Skin of body (tissue), 2 donors: ENCODE results near the gene NRSN2. TPM values are rescaled to one million over a fixed set of nuclear protein-coding genes. Genes with fewer than 3 reads are reported as not detected.
"Not testable (repeated sequence)": the region's sequence is repeated elsewhere in the genome, so short reads cannot be mapped to it uniquely, and the experiment has no call there.

Experiments used
- DNase-seq: peaks from one replicate; lab custom pipeline; 2025; lab: John Stamatoyannopoulos, UW
- total RNA-seq: library from RNA; depleted of rRNA; stranded (reverse); fragments of >200 nt; gene quantifications from one replicate; pipeline ENCODE4 v1.2.3, GENCODE V29; 2014

The NRSN2 gene
- total RNA-seq, 1 donor from 2014 or later: 7.0 TPM

GRCh38 chr20:373171-373890 is 26.4 kb downstream of the NRSN2 start:
- no peak for DNase-seq

- no peak for DNase-seq
These were observed 28.5 kb downstream of the NRSN2 start for GRCh38 chr20:375265-375889.

GRCh38 chr20:376089-376488 is 29.2 kb downstream of the NRSN2 start:
- DNase-seq: no peak

- DNase-seq: no peak
These were observed 29.8 kb downstream of the NRSN2 start for GRCh38 chr20:376750-377149.

GRCh38 chr20:377578-377977 is 30.7 kb downstream of the NRSN2 start:
- DNase-seq: not testable (repeated sequence)

- DNase-seq: no peak
These were observed 32.0 kb downstream of the NRSN2 start for GRCh38 chr20:378961-379336.

- no peak for DNase-seq
These were observed 34.1 kb downstream of the NRSN2 start for GRCh38 chr20:380763-381580.

GRCh38 chr20:381581-382290 is 34.8 kb downstream of the NRSN2 start:
- DNase-seq: no peak

- no peak for DNase-seq
These were observed 35.6 kb downstream of the NRSN2 start for GRCh38 chr20:382291-383115.

- DNase-seq: no peak
These were observed 37.0 kb downstream of the NRSN2 start for GRCh38 chr20:383889-384288.

- no peak for DNase-seq
These were observed 37.8 kb downstream of the NRSN2 start for GRCh38 chr20:384723-385122.

- no peak for DNase-seq
These were observed 38.5 kb downstream of the NRSN2 start for GRCh38 chr20:385448-385847.

GRCh38 chr20:386634-387033 is 39.7 kb downstream of the NRSN2 start:
- DNase-seq: not testable (repeated sequence)

GRCh38 chr20:387520-387919 is 40.6 kb downstream of the NRSN2 start:
- DNase-seq: no peak

GRCh38 chr20:388034-388994 is 41.4 kb downstream of the NRSN2 start:
- no peak for DNase-seq

GRCh38 chr20:389220-389619 is 42.3 kb downstream of the NRSN2 start:
- DNase-seq: no peak

GRCh38 chr20:391041-391711 is 44.3 kb downstream of the NRSN2 start:
- DNase-seq: no peak

- not testable (repeated sequence) for DNase-seq
These were observed 46.4 kb downstream of the NRSN2 start for GRCh38 chr20:393296-393695.

GRCh38 chr20:396252-396618 is 49.3 kb downstream of the NRSN2 start:
- DNase-seq: no peak
